HepG2 (cell line): ENCODE results near the gene IFITM10. TPM values are rescaled to one million over a fixed set of nuclear protein-coding genes. Genes with fewer than 3 reads are reported as not detected.

Experiments
- ARID3A ChIP-seq: IDR thresholded peaks from 2 replicates; pipeline ENCODE4 v1.6.1; 2012; ENCODE audit warnings: low read depth, low read length, improper control_type of control experiment
- E2F5 ChIP-seq: sonication (generic); formaldehyde crosslinking; conservative IDR thresholded peaks from 2 replicates; pipeline ENCODE4 v1.4.0; 2020; ENCODE audit warnings: missing genetic modification reagents
- GMEB2 ChIP-seq: IDR thresholded peaks from 2 replicates; pipeline ENCODE4 v1.6.1; 2016; ENCODE audit warnings: missing biosample characterization, missing genetic modification reagents, low read depth
- HMGXB3 ChIP-seq: sonication (generic); formaldehyde crosslinking; IDR thresholded peaks from 2 replicates; pipeline ENCODE4 v1.4.0; 2020; ENCODE audit warnings: missing genetic modification reagents, borderline replicate concordance
- KDM2A ChIP-seq: sonication (generic); formaldehyde crosslinking; IDR thresholded peaks from 2 replicates; pipeline ENCODE4 v1.4.0; 2020; ENCODE audit warnings: low read depth, missing genetic modification reagents, borderline replicate concordance
- MED13 ChIP-seq: sonication (generic); formaldehyde crosslinking; IDR thresholded peaks from 2 replicates; pipeline ENCODE4 v1.5.0; 2020; ENCODE audit warnings: missing genetic modification reagents
- NFE2 ChIP-seq: sonication (generic); formaldehyde crosslinking; IDR thresholded peaks from 2 replicates; pipeline ENCODE4 v1.4.0; 2020; ENCODE audit warnings: missing genetic modification reagents
- NKX3-1 ChIP-seq: sonication (generic); formaldehyde crosslinking; IDR thresholded peaks from 2 replicates; pipeline ENCODE4 v1.5.0; 2020; ENCODE audit warnings: missing genetic modification reagents
- POLR2A ChIP-seq, 2 experiments: IDR thresholded peaks; 2 replicates each; pipeline ENCODE4 v1.6.1; 2011; ENCODE audit warnings: low read depth in 2 of 2, low read length in 2 of 2, mild to moderate bottlenecking in 1 of 2, moderate library complexity in 1 of 2; ENCODE audit not compliant: insufficient read depth in 1 of 2
- POLR2G ChIP-seq: fragments of 200-400 bp; formaldehyde crosslinking; IDR thresholded peaks from 2 replicates; pipeline ENCODE4 v1.6.1; 2018; ENCODE audit warnings: mild to moderate bottlenecking, low read depth, low read length, moderate library complexity
- ZNF142 ChIP-seq: sonication (generic); formaldehyde crosslinking; IDR thresholded peaks from 2 replicates; pipeline ENCODE4 v1.4.0; 2020; ENCODE audit warnings: missing genetic modification reagents
- ZNF343 ChIP-seq: sonication (generic); formaldehyde crosslinking; IDR thresholded peaks from 2 replicates; pipeline ENCODE4 v1.4.0; 2020; ENCODE audit warnings: mild to moderate bottlenecking, missing genetic modification reagents
- ZNF691 ChIP-seq: sonication (generic); formaldehyde crosslinking; IDR thresholded peaks from 2 replicates; pipeline ENCODE4 v1.4.0; 2020; ENCODE audit warnings: missing genetic modification reagents, low read depth, mild to moderate bottlenecking, borderline replicate concordance
- polyA plus RNA-seq, 8 experiments: library from polyadenylated mRNA; depleted of rRNA in 3 of 8; stranded (reverse) in 7 of 8; unstranded in 1 of 8; fragments of >200 nt; fragmentation: Illumina TruSeq in 4 of 8; extraction: Trizol in 4 of 8; gene quantifications; 2 replicates each; pipeline versions ENCODE4 v1.2.1 to v1.2.3, GENCODE V29; 2011 to 2016; ENCODE audit warnings: low read depth in 4 of 8, missing spikeins in 1 of 8, mixed read lengths in 1 of 8; ENCODE audit not compliant: insufficient read depth in 1 of 8
- total RNA-seq, 5 experiments: library from RNA; depleted of rRNA; stranded (reverse); fragments of >200 nt; fragmentation: Illumina TruSeq; extraction: Trizol; gene quantifications; 2 replicates each; pipeline ENCODE4 v1.2.3, GENCODE V29; 2016; ENCODE audit warnings: low read depth in 1 of 5

IFITM10 gene
- total and polyA plus RNA-seq, 2 of the 13 experiments (the other 11 are each of a cell fraction or from before 2014, with no cell fraction given) = 0.09 to 0.13 TPM

- no peak for TF ChIP-seq HMGXB3 (CRISPR knock-in tag)
- TF ChIP-seq ZNF142 (CRISPR knock-in tag) = no peak
- TF ChIP-seq GMEB2 (CRISPR knock-in tag) = no peak
- no peak for TF ChIP-seq E2F5 (CRISPR knock-in tag)
- TF ChIP-seq NKX3-1 (CRISPR knock-in tag) = no peak
- TF ChIP-seq ZNF343 = no peak
- TF ChIP-seq ZNF691 (CRISPR knock-in tag) = no peak
- TF ChIP-seq ARID3A = no peak
- no peak for TF ChIP-seq KDM2A
- TF ChIP-seq POLR2A (IDR thresholded peaks at IDR 0.05; ENCODE audit: insufficient read depth in 1 of 2, low read depth in 2 of 2, low read length in 2 of 2) = 0 out of 4 replicates have a peak, but pooled peaks of 1 of the 2 experiments have one; percentile 14
- no peak for TF ChIP-seq POLR2G
- TF ChIP-seq MED13 (CRISPR knock-in tag) = no peak
- no peak for TF ChIP-seq NFE2 (CRISPR knock-in tag)
These were observed 4.6 kb downstream of the IFITM10 start (continued) for GRCh38 chr11:1745701-1746320.
